OCI-LY1 (cell line): ENCODE measurements around the gene FAM151B.

ENCODE experiments used
- EZH2 ChIP-seq: fragments of 200-600 bp; sonication (generic), shearing (Covaris generic); IDR thresholded peaks from 2 replicates; pipeline ENCODE4 v1.8.0; 2017; ENCODE audit warnings: borderline replicate concordance, mixed run types, mild to moderate bottlenecking, antibody characterized with exemption, low read length, moderate library complexity, mixed read lengths
- TF ChIP-seq, protein P1 (sequence below): fragments of 200-600 bp; sonication (generic), shearing (Covaris generic); IDR thresholded peaks from 2 replicates; pipeline ENCODE4 v1.5.1; 2017; ENCODE audit warnings: mild to moderate bottlenecking, antibody characterized with exemption, low read length, moderate library complexity, mixed read lengths

DNA sequence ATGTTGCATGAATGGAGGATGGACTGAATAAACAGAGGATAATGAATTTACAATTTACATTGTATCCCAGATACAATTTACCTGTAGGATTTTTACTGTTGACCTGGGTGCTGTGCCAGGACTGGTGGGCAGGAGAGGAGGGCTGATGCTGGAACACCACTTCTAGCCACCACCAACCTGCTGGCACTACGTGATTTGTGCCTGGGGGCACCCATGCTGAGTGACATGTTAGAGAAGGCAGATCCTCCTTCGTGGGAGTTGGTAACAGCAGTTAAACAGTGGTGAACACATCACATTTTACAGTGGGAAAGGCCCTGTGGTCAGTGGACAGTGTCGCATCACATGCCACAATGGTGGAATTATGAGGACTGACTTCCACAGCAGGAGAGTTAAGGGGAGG, 85.2 kb downstream of the FAM151B start:
- no peak for TF ChIP-seq EZH2
- TF ChIP-seq, protein P1, sequence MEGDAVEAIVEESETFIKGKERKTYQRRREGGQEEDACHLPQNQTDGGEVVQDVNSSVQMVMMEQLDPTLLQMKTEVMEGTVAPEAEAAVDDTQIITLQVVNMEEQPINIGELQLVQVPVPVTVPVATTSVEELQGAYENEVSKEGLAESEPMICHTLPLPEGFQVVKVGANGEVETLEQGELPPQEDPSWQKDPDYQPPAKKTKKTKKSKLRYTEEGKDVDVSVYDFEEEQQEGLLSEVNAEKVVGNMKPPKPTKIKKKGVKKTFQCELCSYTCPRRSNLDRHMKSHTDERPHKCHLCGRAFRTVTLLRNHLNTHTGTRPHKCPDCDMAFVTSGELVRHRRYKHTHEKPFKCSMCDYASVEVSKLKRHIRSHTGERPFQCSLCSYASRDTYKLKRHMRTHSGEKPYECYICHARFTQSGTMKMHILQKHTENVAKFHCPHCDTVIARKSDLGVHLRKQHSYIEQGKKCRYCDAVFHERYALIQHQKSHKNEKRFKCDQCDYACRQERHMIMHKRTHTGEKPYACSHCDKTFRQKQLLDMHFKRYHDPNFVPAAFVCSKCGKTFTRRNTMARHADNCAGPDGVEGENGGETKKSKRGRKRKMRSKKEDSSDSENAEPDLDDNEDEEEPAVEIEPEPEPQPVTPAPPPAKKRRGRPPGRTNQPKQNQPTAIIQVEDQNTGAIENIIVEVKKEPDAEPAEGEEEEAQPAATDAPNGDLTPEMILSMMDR, result no peak
